HCT116 (cell line): ENCODE results near the gene MIA. TPM values are rescaled to one million over a fixed set of nuclear protein-coding genes. Genes with fewer than 3 reads are reported as not detected.
"Not testable (repeated sequence)": the region's sequence is repeated elsewhere in the genome, so short reads cannot be mapped to it uniquely, and the experiment has no call there.

Source experiments
- ATAC-seq: fragments of 200-7000 bp; cut with Tn5 transposase; 2 replicates; pipeline ENCODE4 v1.9.1; 2020; ENCODE audit warnings: mild to moderate bottlenecking, moderate library complexity
- BruUV-seq: library from RNA; stranded (reverse); fragments of 400-500 nt; replicated peaks from 2 replicates; lab custom pipeline; 2021; lab: Mats Ljungman, UMichigan
- CTCF ChIA-PET: fragments of 300-600 bp; sonication (Branson Sonifier 250); formaldehyde crosslinking; loops from one replicate; lab custom pipeline; 2021; ENCODE audit warnings: antibody characterized with exemption; lab: Charles Lee
- POLR2A ChIA-PET: fragments of 300-600, 350-600 bp; sonication (Branson Sonifier 250); formaldehyde crosslinking; loops from one replicate; lab custom pipeline; 2021; ENCODE audit warnings: antibody characterized with exemption; lab: Charles Lee
- RAD21 ChIA-PET, 2 experiments: fragments of 300-600 bp; sonication (Branson Sonifier 250); formaldehyde crosslinking; loops; one replicate each; lab custom pipeline; 2023; ENCODE audit warnings: low total read pairs in 2 of 2; ENCODE audit not compliant: uncharacterized antibody in 2 of 2, unreplicated experiment in 2 of 2, low non-redundant PET in 1 of 2; lab: Charles Lee
- DNase-seq: peaks from one replicate; pipeline ENCODE4 v3.0.0-alpha.2; 2010; ENCODE audit warnings: low read depth, low spot score
- H2AFZ ChIP-seq: fragments of 200-600 bp; shearing (Covaris generic), sonication (generic); 2 replicates; pipeline ENCODE4 v1.6.1; 2017; ENCODE audit warnings: low read depth, mixed run types, mixed read lengths, antibody characterized with exemption, low read length; ENCODE audit not compliant: poor library complexity, severe bottlenecking
- H3K27ac ChIP-seq: 2 replicates; pipeline ENCODE4 v1.5.1; 2012; ENCODE audit warnings: low read depth, low read length
- H3K27me3 ChIP-seq: fragments of 200-600 bp; sonication (generic); 2 replicates; pipeline ENCODE4 v1.6.1; 2016; ENCODE audit warnings: mixed run types, low read length, mixed read lengths; ENCODE audit not compliant: insufficient read depth
- H3K36me3 ChIP-seq, 2 experiments: fragments of 200-500 bp in 1 of 2; fragments of 200-600 bp in 1 of 2; sonication (Bioruptor generic) in 1 of 2; sonication (generic) in 1 of 2; 2 replicates each; pipeline versions ENCODE4 v1.5.1 to v1.6.1; 2014 to 2016; ENCODE audit warnings: low read length in 2 of 2, inconsistent platforms in 1 of 2, mixed read lengths in 1 of 2, mixed run types in 1 of 2; ENCODE audit not compliant: insufficient read depth in 2 of 2, control insufficient read depth in 1 of 2
- H3K4me1 ChIP-seq, 2 experiments: fragments of 200-600 bp in 1 of 2; sonication (generic) in 1 of 2; 2 replicates each; pipeline versions ENCODE4 v1.5.1 to v1.6.1; 2012 to 2017; ENCODE audit warnings: low read length in 2 of 2, inconsistent platforms in 1 of 2, mild to moderate bottlenecking in 1 of 2, mixed read lengths in 1 of 2, mixed run types in 1 of 2, moderate library complexity in 1 of 2; ENCODE audit not compliant: insufficient read depth in 2 of 2, control insufficient read depth in 1 of 2
- H3K4me2 ChIP-seq: fragments of 200-600 bp; sonication (generic); 2 replicates; pipeline ENCODE4 v1.6.1; 2017; ENCODE audit warnings: mixed run types, low read length, mixed read lengths
- H3K4me3 ChIP-seq, 2 experiments: fragments of 200-600 bp in 1 of 2; sonication (generic) in 1 of 2; replicated peaks in 1 of 2; 2 replicates each; pipeline ENCODE4 v1.5.1; 2011 to 2016; ENCODE audit warnings: low read length in 2 of 2, control low read depth in 1 of 2, low read depth in 1 of 2, mild to moderate bottlenecking in 1 of 2, mixed read lengths in 1 of 2, mixed run types in 1 of 2
- H3K79me2 ChIP-seq: fragments of 200-600 bp; sonication (generic); 2 replicates; pipeline ENCODE4 v1.6.1; 2017; ENCODE audit warnings: mild to moderate bottlenecking, mixed run types, low read length, moderate library complexity, mixed read lengths; ENCODE audit not compliant: insufficient read depth
- H3K9ac ChIP-seq: fragments of 200-600 bp; sonication (generic); 2 replicates; pipeline ENCODE4 v1.6.1; 2016; ENCODE audit warnings: low read length, mixed read lengths
- H3K9me2 ChIP-seq: fragments of 200-600 bp; sonication (generic), shearing (Covaris generic); 2 replicates; pipeline ENCODE4 v1.6.1; 2017; ENCODE audit warnings: mixed run types, mild to moderate bottlenecking, moderate library complexity; ENCODE audit not compliant: insufficient read depth
- H3K9me3 ChIP-seq, 2 experiments: fragments of 200-500 bp in 1 of 2; fragments of 200-600 bp in 1 of 2; sonication (Bioruptor generic) in 1 of 2; sonication (generic) in 1 of 2; 2 replicates each; pipeline ENCODE4 v1.6.1; 2014 to 2017; ENCODE audit warnings: low read length in 2 of 2, mixed read lengths in 2 of 2, inconsistent platforms in 1 of 2, low read depth in 1 of 2, mild to moderate bottlenecking in 1 of 2, mixed run types in 1 of 2, moderate library complexity in 1 of 2; ENCODE audit not compliant: control insufficient read depth in 1 of 2, insufficient read depth in 1 of 2
- H4K20me1 ChIP-seq: fragments of 200-600 bp; sonication (generic), shearing (Covaris generic); 2 replicates; pipeline ENCODE4 v1.6.1; 2017; ENCODE audit warnings: mixed run types, mild to moderate bottlenecking, moderate library complexity; ENCODE audit not compliant: insufficient read depth
- ATF3 ChIP-seq: IDR thresholded peaks from 2 replicates; pipeline ENCODE4 v1.6.1; 2012
- CBX3 ChIP-seq: IDR thresholded peaks from 2 replicates; pipeline ENCODE4 v1.6.1; 2012; ENCODE audit warnings: low read depth
- EZH2phosphoT487 ChIP-seq: fragments of 200-600 bp; IDR thresholded peaks from 2 replicates; pipeline ENCODE4 v1.6.1; 2018; ENCODE audit warnings: antibody characterized with exemption, borderline replicate concordance
- POLR2A ChIP-seq: IDR thresholded peaks from 2 replicates; pipeline ENCODE4 v1.7.0; 2011; ENCODE audit warnings: borderline replicate concordance; ENCODE audit not compliant: insufficient read depth, insufficient read length; ENCODE audit errors: extremely low read depth
- SRF ChIP-seq: IDR thresholded peaks from 2 replicates; pipeline ENCODE4 v1.6.1; 2012; ENCODE audit warnings: low read depth
- TCF7L2 ChIP-seq: IDR thresholded peaks from 2 replicates; pipeline ENCODE4 v1.7.0; 2011; ENCODE audit warnings: borderline replicate concordance, inconsistent platforms; ENCODE audit not compliant: insufficient read depth, insufficient read length; ENCODE audit errors: extremely low read depth
- intact Hi-C: fragments of 100-400 bp; cut with micrococcal nuclease; formaldehyde crosslinking; loops from 2 replicates; pipeline ENCODE4 v1.10.0; 2022
- total RNA-seq: library from RNA; stranded (reverse); gene quantifications from one replicate; pipeline ENCODE4 v1.2.1, GENCODE V29; 2021; ENCODE audit not compliant: unreplicated experiment

MIA gene
- total RNA-seq, 1 experiment from 2014 or later: 1.4 TPM

GRCh38 chr19:40771101-40771862 is 4.0 kb upstream of the MIA start:
- H3K79me2 ChIP-seq, H3K27me3 ChIP-seq, H3K27ac ChIP-seq, H3K36me3 ChIP-seq, H3K4me3 ChIP-seq, BruUV-seq, intact Hi-C loops, H3K9me3 ChIP-seq, RAD21 ChIA-PET, H3K4me2 ChIP-seq, H4K20me1 ChIP-seq, H3K9me2 ChIP-seq, H3K9ac ChIP-seq, H2AFZ ChIP-seq, DNase-seq: not testable (repeated sequence)
- H3K4me1 ChIP-seq: peaks cover 3 to 11% of the 10 kb centered on the region in 2 experiments; a peak in 2 of 4 replicates
- ChIA-PET CTCF (interaction anchor here (1.4 kb wide), 1 partner anchor 36 kb away, joined by 3 read pairs; no protein-coding TSS in a partner anchor), POLR2A (interaction anchor here (1.1 kb wide), 1 partner anchor 21 kb away, joined by 4 read pairs; the partner anchor contains the start of genes ACTMAP and SNRPA)
- ATAC-seq: peak; percentile 65; the same call in 1 of the 2 replicates

- no peak overlapping the region for H3K4me3 ChIP-seq
- TF ChIP-seq ATF3: no peak
- TF ChIP-seq POLR2A: no peak
- no peak for TF ChIP-seq SRF
- no peak for TF ChIP-seq EZH2phosphoT487
- TF ChIP-seq TCF7L2: no peak
- no peak for TF ChIP-seq CBX3
- H3K27me3 ChIP-seq: no peaks in the 10 kb centered on the region
- H3K4me1 ChIP-seq: peaks cover 15 to 34% of the 10 kb centered on the region in 2 experiments
- H3K36me3 ChIP-seq: no peaks in the 10 kb centered on the region
- DNase-seq (no peak), ATAC-seq (no peak)
- RAD21 ChIA-PET: no interaction called here
- no peaks in the 10 kb centered on the region for H3K9me3 ChIP-seq
- BruUV-seq: no TSS peak
- CTCF ChIA-PET: no interaction called here
- no peaks in the 10 kb centered on the region for H4K20me1 ChIP-seq
- no peak overlapping the region for H2AFZ ChIP-seq
- no peaks in the 10 kb centered on the region for H3K9me2 ChIP-seq
- H3K79me2 ChIP-seq: no peaks in the 10 kb centered on the region
- no peak overlapping the region for H3K9ac ChIP-seq
- H3K27ac ChIP-seq: no peak overlapping the region
- POLR2A ChIA-PET: interaction anchor here (1.4 to 3.1 kb wide), 2 partner anchors 23 to 24 kb away, joined by 3 to 24 read pairs; partner anchors contain the start of genes ACTMAP, EGLN2 and SNRPA
- no peak overlapping the region for H3K4me2 ChIP-seq
- intact Hi-C loops: no loop called here
Measured at GRCh38 chr19:40775632-40776022, 306 bp downstream of the MIA start.
